ENCODE measurements around the gene AP2M1. TPM values are rescaled to one million over a fixed set of nuclear protein-coding genes. Genes with fewer than 3 reads are reported as not detected.

AP2M1 gene
- total and polyA plus RNA-seq, 5 donors = 271 to 340 (median 330) TPM

- no peak overlapping the region for H3K27ac ChIP-seq (ENCODE audit: low read length)
- no peaks in the 10 kb centered on the region for H3K4me1 ChIP-seq (ENCODE audit: control insufficient read depth, insufficient read depth, low read length)
- H3K4me3 ChIP-seq (ENCODE audit: low read length) = no peak overlapping the region
- WGBS = 93% methylated on average over 10 of the region's 10 CpGs
- H3K27me3 ChIP-seq (ENCODE audit: control insufficient read depth, insufficient read depth) = no peaks in the 10 kb centered on the region
- intact Hi-C loops (cut with DNase I) = no loop called here
- H3K9me3 ChIP-seq (ENCODE audit: control insufficient read depth, low read length) = no peaks in the 10 kb centered on the region
- no peak for ATAC-seq
- no peak for DNase-seq
Observed at GRCh38 chr3:184192889-184193288, 18.2 kb downstream of the AP2M1 start.

- Histone ChIP-seq H3K27me3 (ENCODE audit: control insufficient read depth, insufficient read depth) (no peaks in the 10 kb centered on the region), H3K4me3 (ENCODE audit: low read length) (no peak overlapping the region), H3K27ac (ENCODE audit: low read length) (no peak overlapping the region), H3K4me1 (ENCODE audit: control insufficient read depth, insufficient read depth, low read length) (no peaks in the 10 kb centered on the region), H3K9me3 (ENCODE audit: control insufficient read depth, low read length) (no peaks in the 10 kb centered on the region)
- 85% methylated on average over 9 of the region's 9 CpGs for WGBS
- ATAC-seq (no peak), DNase-seq (no peak)
- intact Hi-C loops (cut with DNase I) = no loop called here
Observed at GRCh38 chr3:184193991-184194539, 19.4 kb downstream of the AP2M1 start.

GRCh38 chr3:184196536-184196935 is 21.9 kb downstream of the AP2M1 start:
- H3K4me3 ChIP-seq (ENCODE audit: low read length) = no peak overlapping the region
- H3K9me3 ChIP-seq (ENCODE audit: control insufficient read depth, low read length) = no peaks in the 10 kb centered on the region
- H3K27me3 ChIP-seq (ENCODE audit: control insufficient read depth, insufficient read depth) = no peaks in the 10 kb centered on the region
- H3K27ac ChIP-seq (ENCODE audit: low read length) = no peak overlapping the region
- WGBS = 91% methylated on average over 6 of the region's 6 CpGs
- no peaks in the 10 kb centered on the region for H3K4me1 ChIP-seq (ENCODE audit: control insufficient read depth, insufficient read depth, low read length)
- DNase-seq = no peak
- no peak for ATAC-seq
- intact Hi-C loops (cut with DNase I) = no loop called here

GRCh38 chr3:184198509-184198908 is 23.9 kb downstream of the AP2M1 start:
- 79% methylated on average over 9 of the region's 9 CpGs for WGBS
- H3K27me3 ChIP-seq (ENCODE audit: control insufficient read depth, insufficient read depth) = no peaks in the 10 kb centered on the region
- H3K4me3 ChIP-seq (ENCODE audit: low read length) = no peak overlapping the region
- H3K27ac ChIP-seq (ENCODE audit: low read length) = no peak overlapping the region
- no peak for DNase-seq
- intact Hi-C loops (cut with DNase I) = no loop called here
- no peaks in the 10 kb centered on the region for H3K4me1 ChIP-seq (ENCODE audit: control insufficient read depth, insufficient read depth, low read length)
- no peak for ATAC-seq
- no peaks in the 10 kb centered on the region for H3K9me3 ChIP-seq (ENCODE audit: control insufficient read depth, low read length)

- Histone ChIP-seq H3K27me3 (ENCODE audit: control insufficient read depth, insufficient read depth) (no peaks in the 10 kb centered on the region), H3K4me1 (ENCODE audit: control insufficient read depth, insufficient read depth, low read length) (no peaks in the 10 kb centered on the region), H3K4me3 (ENCODE audit: low read length) (no peak overlapping the region), H3K9me3 (ENCODE audit: control insufficient read depth, low read length) (no peaks in the 10 kb centered on the region), H3K27ac (ENCODE audit: low read length) (no peak overlapping the region)
- intact Hi-C loops (cut with DNase I) = no loop called here
- DNase-seq = no peak
- no peak for ATAC-seq
Observed at GRCh38 chr3:184200825-184201224, 26.2 kb downstream of the AP2M1 start.

- ATAC-seq (no peak), DNase-seq (no peak)
- 78% methylated on average over 8 of the region's 8 CpGs for WGBS
- H3K27me3 ChIP-seq (ENCODE audit: control insufficient read depth, insufficient read depth) = no peaks in the 10 kb centered on the region
- no peak overlapping the region for H3K27ac ChIP-seq (ENCODE audit: low read length)
- H3K4me3 ChIP-seq (ENCODE audit: low read length) = no peak overlapping the region
- no peaks in the 10 kb centered on the region for H3K9me3 ChIP-seq (ENCODE audit: control insufficient read depth, low read length)
- intact Hi-C loops (cut with DNase I) = no loop called here
- H3K4me1 ChIP-seq (ENCODE audit: control insufficient read depth, insufficient read depth, low read length) = no peaks in the 10 kb centered on the region
Observed at GRCh38 chr3:184203526-184203925, 28.9 kb downstream of the AP2M1 start.

GRCh38 chr3:184209146-184209923 is 34.7 kb downstream of the AP2M1 start:
- 43% methylated on average over 11 of the region's 11 CpGs for WGBS
- no peaks in the 10 kb centered on the region for H3K9me3 ChIP-seq (ENCODE audit: control insufficient read depth, low read length)
- H3K4me3 ChIP-seq (ENCODE audit: low read length) = no peak overlapping the region
- H3K27me3 ChIP-seq (ENCODE audit: control insufficient read depth, insufficient read depth) = no peaks in the 10 kb centered on the region
- no peak overlapping the region for H3K27ac ChIP-seq (ENCODE audit: low read length)
- intact Hi-C loops (cut with DNase I) = no loop called here
- peak; percentile 68 to 80 for ATAC-seq
- no peaks in the 10 kb centered on the region for H3K4me1 ChIP-seq (ENCODE audit: control insufficient read depth, insufficient read depth, low read length)
- DNase-seq = peak in 1 of 3 donors; percentile 72

GRCh38 chr3:184211297-184211696 is 36.6 kb downstream of the AP2M1 start:
- no peak for DNase-seq
- Histone ChIP-seq H3K4me1 (ENCODE audit: control insufficient read depth, insufficient read depth, low read length) (no peaks in the 10 kb centered on the region), H3K27ac (ENCODE audit: low read length) (no peak overlapping the region), H3K4me3 (ENCODE audit: low read length) (no peak overlapping the region), H3K27me3 (ENCODE audit: control insufficient read depth, insufficient read depth) (no peaks in the 10 kb centered on the region), H3K9me3 (ENCODE audit: control insufficient read depth, low read length) (no peaks in the 10 kb centered on the region)
- ATAC-seq = no peak
- 54% methylated on average over 5 of the region's 5 CpGs for WGBS
- intact Hi-C loops (cut with DNase I) = no loop called here

- H3K4me1 ChIP-seq (ENCODE audit: control insufficient read depth, insufficient read depth, low read length) = no peaks in the 10 kb centered on the region
- H3K4me3 ChIP-seq (ENCODE audit: low read length) = no peak overlapping the region
- DNase-seq = no peak
- no peak for ATAC-seq
- WGBS = 73% methylated on average over 5 of the region's 5 CpGs
- H3K9me3 ChIP-seq (ENCODE audit: control insufficient read depth, low read length) = no peaks in the 10 kb centered on the region
- H3K27me3 ChIP-seq (ENCODE audit: control insufficient read depth, insufficient read depth) = no peaks in the 10 kb centered on the region
- intact Hi-C loops (cut with DNase I) = no loop called here
- no peak overlapping the region for H3K27ac ChIP-seq (ENCODE audit: low read length)
Observed at GRCh38 chr3:184211718-184212117, 37.1 kb downstream of the AP2M1 start.

- H3K27ac ChIP-seq (ENCODE audit: low read length) = no peak overlapping the region
- intact Hi-C loops (cut with DNase I) = no loop called here
- ATAC-seq = no peak
- no peaks in the 10 kb centered on the region for H3K4me1 ChIP-seq (ENCODE audit: control insufficient read depth, insufficient read depth, low read length)
- no peaks in the 10 kb centered on the region for H3K27me3 ChIP-seq (ENCODE audit: control insufficient read depth, insufficient read depth)
- no peaks in the 10 kb centered on the region for H3K9me3 ChIP-seq (ENCODE audit: control insufficient read depth, low read length)
- H3K4me3 ChIP-seq (ENCODE audit: low read length) = no peak overlapping the region
- no peak for DNase-seq
- WGBS = 49% methylated on average over 4 of the region's 4 CpGs
Observed at GRCh38 chr3:184218814-184219213, 44.2 kb downstream of the AP2M1 start.

GRCh38 chr3:184222521-184222920 is 47.9 kb downstream of the AP2M1 start:
- H3K4me1 ChIP-seq (ENCODE audit: control insufficient read depth, insufficient read depth, low read length) = no peaks in the 10 kb centered on the region
- no peaks in the 10 kb centered on the region for H3K27me3 ChIP-seq (ENCODE audit: control insufficient read depth, insufficient read depth)
- 84% methylated on average over 3 of the region's 3 CpGs for WGBS
- no peak overlapping the region for H3K4me3 ChIP-seq (ENCODE audit: low read length)
- ATAC-seq (no peak), DNase-seq (no peak)
- H3K27ac ChIP-seq (ENCODE audit: low read length) = no peak overlapping the region
- no peaks in the 10 kb centered on the region for H3K9me3 ChIP-seq (ENCODE audit: control insufficient read depth, low read length)
- intact Hi-C loops (cut with DNase I) = loop anchor here in 1 of 4 donors (10.0 kb wide), 1 partner anchor 72 kb away; the partner anchor contains the start of gene PSMD2
